Measurements from ENCODE around the gene CATSPERB. TPM values are rescaled to one million over a fixed set of nuclear protein-coding genes. Genes with fewer than 3 reads are reported as not detected.

The CATSPERB gene
- total RNA-seq, 2 experiments from 2014 or later, result 5.3 to 7.1 TPM

DNA sequence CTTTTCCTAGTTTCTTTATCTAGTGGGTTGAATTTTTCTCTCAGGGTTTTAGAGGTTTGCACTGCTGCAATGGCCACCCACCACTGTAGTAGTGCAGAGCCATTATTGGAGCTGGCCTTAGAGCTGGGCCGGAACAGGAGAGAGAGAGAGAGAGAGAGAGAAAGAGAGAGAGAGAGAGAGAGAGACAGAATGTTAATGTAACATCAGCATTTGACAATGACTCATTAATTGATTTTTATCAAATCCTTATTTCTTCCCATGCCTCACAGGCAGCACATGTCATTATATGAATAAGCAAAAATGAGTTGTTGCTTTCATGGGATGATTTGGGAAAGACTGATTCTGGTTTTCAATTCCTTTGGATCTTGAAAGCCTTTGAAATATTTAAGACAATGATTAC, 145.5 kb downstream of the CATSPERB start:
- H3K4me1 ChIP-seq (ENCODE audit: insufficient read depth, low read length), result no peaks in the 10 kb centered on the region
- Mint-ChIP-seq H3K27ac (no peak overlapping the region), H3K9me3 (peaks cover 6% of the 10 kb centered on the region), H3K4me1 (ENCODE audit: low read depth) (no peaks in the 10 kb centered on the region), H3K27me3 (no peaks in the 10 kb centered on the region), H3K4me3 (no peak overlapping the region), H3K36me3 (ENCODE audit: low read depth) (peaks cover 27% of the 10 kb centered on the region)
- no peaks in the 10 kb centered on the region for H3K27me3 ChIP-seq (ENCODE audit: control insufficient read depth in 1 of 2, insufficient read depth in 2 of 2, low read length in 2 of 2)
- no peaks in the 10 kb centered on the region for H3K36me3 ChIP-seq (ENCODE audit: insufficient read depth, low read length)
- intact Hi-C loops (cut with DNase I, micrococcal nuclease), result no loop called here
- DNase-seq (no peak), ATAC-seq (ENCODE audit: poor library complexity) (no peak)
- no peak overlapping the region for H3K27ac ChIP-seq (ENCODE audit: low read depth in 1 of 2, low read length in 2 of 2)
- peaks cover 5 to 13% of the 10 kb centered on the region in 2 experiments for H3K9me3 ChIP-seq (ENCODE audit: control insufficient read depth in 1 of 2, insufficient read depth in 1 of 2, low read length in 2 of 2)
- TF ChIP-seq, protein P1, sequence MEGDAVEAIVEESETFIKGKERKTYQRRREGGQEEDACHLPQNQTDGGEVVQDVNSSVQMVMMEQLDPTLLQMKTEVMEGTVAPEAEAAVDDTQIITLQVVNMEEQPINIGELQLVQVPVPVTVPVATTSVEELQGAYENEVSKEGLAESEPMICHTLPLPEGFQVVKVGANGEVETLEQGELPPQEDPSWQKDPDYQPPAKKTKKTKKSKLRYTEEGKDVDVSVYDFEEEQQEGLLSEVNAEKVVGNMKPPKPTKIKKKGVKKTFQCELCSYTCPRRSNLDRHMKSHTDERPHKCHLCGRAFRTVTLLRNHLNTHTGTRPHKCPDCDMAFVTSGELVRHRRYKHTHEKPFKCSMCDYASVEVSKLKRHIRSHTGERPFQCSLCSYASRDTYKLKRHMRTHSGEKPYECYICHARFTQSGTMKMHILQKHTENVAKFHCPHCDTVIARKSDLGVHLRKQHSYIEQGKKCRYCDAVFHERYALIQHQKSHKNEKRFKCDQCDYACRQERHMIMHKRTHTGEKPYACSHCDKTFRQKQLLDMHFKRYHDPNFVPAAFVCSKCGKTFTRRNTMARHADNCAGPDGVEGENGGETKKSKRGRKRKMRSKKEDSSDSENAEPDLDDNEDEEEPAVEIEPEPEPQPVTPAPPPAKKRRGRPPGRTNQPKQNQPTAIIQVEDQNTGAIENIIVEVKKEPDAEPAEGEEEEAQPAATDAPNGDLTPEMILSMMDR (IDR thresholded peaks at IDR 0.05), result no peak
- ChIA-PET CTCF (no interaction called here), POLR2A (no interaction called here)
- H3K4me3 ChIP-seq (ENCODE audit: low read length), result no peak overlapping the region

DNA sequence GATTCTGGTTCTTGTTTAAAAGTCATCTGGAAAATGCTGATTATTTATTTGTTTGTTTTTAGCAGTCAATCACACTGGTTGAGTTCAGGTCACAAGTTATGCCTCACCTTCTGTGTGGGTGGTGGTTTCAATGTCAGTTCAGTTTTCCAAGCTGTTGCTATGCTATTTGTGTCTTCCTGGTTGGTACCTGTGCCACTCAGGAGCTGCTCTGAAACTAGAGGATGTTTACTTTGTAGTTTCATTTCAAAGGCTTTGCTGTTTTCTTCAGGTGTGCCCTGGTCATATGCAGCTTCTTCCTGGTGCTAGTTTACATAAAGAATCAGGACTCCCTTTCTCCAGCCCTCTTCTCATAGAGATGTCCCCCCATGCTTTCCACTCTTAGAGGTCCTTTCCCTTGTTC, 146.0 kb downstream of the CATSPERB start:
- CTCF ChIA-PET, result no interaction called here
- peaks cover 5 to 13% of the 10 kb centered on the region in 2 experiments for H3K9me3 ChIP-seq (ENCODE audit: control insufficient read depth in 1 of 2, insufficient read depth in 1 of 2, low read length in 2 of 2)
- Mint-ChIP-seq H3K27ac (no peak overlapping the region), H3K36me3 (ENCODE audit: low read depth) (peaks cover 27% of the 10 kb centered on the region), H3K9me3 (peaks cover 6% of the 10 kb centered on the region), H3K27me3 (no peaks in the 10 kb centered on the region), H3K4me1 (ENCODE audit: low read depth) (no peaks in the 10 kb centered on the region), H3K4me3 (no peak overlapping the region)
- H3K36me3 ChIP-seq (ENCODE audit: insufficient read depth, low read length), result no peaks in the 10 kb centered on the region
- POLR2A ChIA-PET, result no interaction called here
- intact Hi-C loops (cut with DNase I, micrococcal nuclease), result no loop called here
- DNase-seq, result no peak
- H3K4me3 ChIP-seq (ENCODE audit: low read length), result no peak overlapping the region
- H3K27ac ChIP-seq (ENCODE audit: low read depth in 1 of 2, low read length in 2 of 2), result no peak overlapping the region
- TF ChIP-seq, protein P1 (IDR thresholded peaks at IDR 0.05), result no peak
- H3K27me3 ChIP-seq (ENCODE audit: control insufficient read depth in 1 of 2, insufficient read depth in 2 of 2, low read length in 2 of 2), result no peaks in the 10 kb centered on the region
- no peaks in the 10 kb centered on the region for H3K4me1 ChIP-seq (ENCODE audit: insufficient read depth, low read length)
- no peak for ATAC-seq (ENCODE audit: poor library complexity)

DNA sequence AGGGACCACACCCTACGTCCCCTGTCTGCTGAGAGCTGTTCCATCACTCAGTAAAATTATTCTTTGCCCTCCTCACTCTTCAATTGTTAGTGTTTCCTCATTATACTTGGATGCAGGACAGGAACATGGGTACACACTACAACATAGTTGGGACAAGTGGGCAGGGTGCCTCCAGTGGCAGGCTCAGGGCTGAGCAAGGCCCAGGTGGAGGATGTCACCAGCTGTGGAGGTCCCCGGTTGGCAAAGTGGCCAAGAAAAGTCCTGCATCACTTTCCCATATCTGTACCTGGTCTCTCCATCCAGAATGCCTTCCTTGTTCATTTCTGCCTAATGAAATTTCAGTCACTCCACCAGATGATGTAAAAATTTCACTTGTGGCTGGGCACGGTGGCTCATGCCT, 149.1 kb downstream of the CATSPERB start:
- no peak for DNase-seq
- Histone ChIP-seq H3K27ac (ENCODE audit: low read depth in 1 of 2, low read length in 2 of 2) (no peak overlapping the region), H3K36me3 (ENCODE audit: insufficient read depth, low read length) (no peaks in the 10 kb centered on the region), H3K9me3 (ENCODE audit: control insufficient read depth in 1 of 2, insufficient read depth in 1 of 2, low read length in 2 of 2) (peaks cover 5 to 18% of the 10 kb centered on the region in 2 experiments), H3K27me3 (ENCODE audit: control insufficient read depth in 1 of 2, insufficient read depth in 2 of 2, low read length in 2 of 2) (no peaks in the 10 kb centered on the region), H3K4me1 (ENCODE audit: insufficient read depth, low read length) (no peaks in the 10 kb centered on the region), H3K4me3 (ENCODE audit: low read length) (no peak overlapping the region)
- CTCF ChIA-PET, result no interaction called here
- no peak for ATAC-seq (ENCODE audit: poor library complexity)
- Mint-ChIP-seq H3K4me1 (ENCODE audit: low read depth) (no peaks in the 10 kb centered on the region), H3K9me3 (peaks cover 6% of the 10 kb centered on the region), H3K27me3 (no peaks in the 10 kb centered on the region), H3K27ac (no peak overlapping the region), H3K36me3 (ENCODE audit: low read depth) (peaks cover 27% of the 10 kb centered on the region), H3K4me3 (no peak overlapping the region)
- POLR2A ChIA-PET, result no interaction called here
- TF ChIP-seq, protein P1 (IDR thresholded peaks at IDR 0.05), result no peak
- intact Hi-C loops (cut with DNase I, micrococcal nuclease), result no loop called here
